HepG2 (cell line): Measurements from ENCODE around the gene CCDC197. TPM values are rescaled to one million over a fixed set of nuclear protein-coding genes. Genes with fewer than 3 reads are reported as not detected.

Experiments
- KAT7 ChIP-seq: IDR thresholded peaks from 2 replicates; pipeline ENCODE4 v1.6.1; 2018; ENCODE audit warnings: borderline replicate concordance, missing compliant biosample characterization
- KLF16 ChIP-seq, 2 experiments: sonication (generic) in 1 of 2; formaldehyde crosslinking in 1 of 2; IDR thresholded peaks; 2 replicates each; pipeline versions ENCODE4 v1.6.1 to v1.8.0; 2016 to 2023; ENCODE audit warnings: missing genetic modification reagents in 2 of 2, missing compliant biosample characterization in 1 of 2
- NR2C2 ChIP-seq: sonication (generic); formaldehyde crosslinking; IDR thresholded peaks from 2 replicates; pipeline ENCODE4 v1.4.0; 2020; ENCODE audit warnings: missing genetic modification reagents, mild to moderate bottlenecking, moderate library complexity, borderline replicate concordance
- SMAD1 ChIP-seq: sonication (generic); formaldehyde crosslinking; IDR thresholded peaks from 2 replicates; pipeline ENCODE4 v1.4.0; 2020; ENCODE audit warnings: missing genetic modification reagents, low read depth, mild to moderate bottlenecking, borderline replicate concordance
- SP2 ChIP-seq: sonication (generic); formaldehyde crosslinking; IDR thresholded peaks from 2 replicates; pipeline ENCODE4 v1.5.1; 2020; ENCODE audit warnings: mild to moderate bottlenecking, missing genetic modification reagents
- SP4 ChIP-seq: sonication (generic); formaldehyde crosslinking; IDR thresholded peaks from 2 replicates; pipeline ENCODE4 v1.8.1; 2023; ENCODE audit warnings: mild to moderate bottlenecking, missing genetic modification reagents
- XRCC5 ChIP-seq: fragments of 200-400 bp; formaldehyde crosslinking; optimal IDR thresholded peaks from 2 replicates; pipeline ENCODE3; 2017; ENCODE audit warnings: mild to moderate bottlenecking, low read length
- ZMYM3 ChIP-seq: sonication (generic); formaldehyde crosslinking; IDR thresholded peaks from 2 replicates; pipeline ENCODE4 v1.5.1; 2020; ENCODE audit warnings: mild to moderate bottlenecking, missing genetic modification reagents
- ZNF609 ChIP-seq: sonication (generic); formaldehyde crosslinking; IDR thresholded peaks from 2 replicates; pipeline ENCODE4 v1.4.0; 2020; ENCODE audit warnings: mild to moderate bottlenecking, missing genetic modification reagents, borderline replicate concordance
- ZNF713 ChIP-seq: sonication (generic); formaldehyde crosslinking; IDR thresholded peaks from 2 replicates; pipeline ENCODE4 v1.4.0; 2020; ENCODE audit warnings: mild to moderate bottlenecking, missing genetic modification reagents
- ZNF768 ChIP-seq: sonication (generic); formaldehyde crosslinking; IDR thresholded peaks from 2 replicates; pipeline ENCODE4 v1.4.0; 2020; ENCODE audit warnings: missing genetic modification reagents
- ZSCAN29 ChIP-seq: sonication (generic); formaldehyde crosslinking; conservative IDR thresholded peaks from 2 replicates; pipeline ENCODE4 v1.4.0; 2020; ENCODE audit warnings: mild to moderate bottlenecking, missing genetic modification reagents
- polyA plus RNA-seq, 8 experiments: library from polyadenylated mRNA; depleted of rRNA in 3 of 8; stranded (reverse) in 7 of 8; unstranded in 1 of 8; fragments of >200 nt; fragmentation: Illumina TruSeq in 4 of 8; extraction: Trizol in 4 of 8; gene quantifications; 2 replicates each; pipeline versions ENCODE4 v1.2.1 to v1.2.3, GENCODE V29; 2011 to 2016; ENCODE audit warnings: low read depth in 4 of 8, missing spikeins in 1 of 8, mixed read lengths in 1 of 8; ENCODE audit not compliant: insufficient read depth in 1 of 8
- total RNA-seq, 5 experiments: library from RNA; depleted of rRNA; stranded (reverse); fragments of >200 nt; fragmentation: Illumina TruSeq; extraction: Trizol; gene quantifications; 2 replicates each; pipeline ENCODE4 v1.2.3, GENCODE V29; 2016; ENCODE audit warnings: low read depth in 1 of 5
- TF ChIP-seq, protein P1 (sequence below): sonication (generic); formaldehyde crosslinking; IDR thresholded peaks from 2 replicates; pipeline ENCODE4 v1.4.0; 2020; ENCODE audit warnings: mild to moderate bottlenecking, low read depth, missing genetic modification reagents
- TF ChIP-seq, protein P2 (sequence below): sonication (generic); formaldehyde crosslinking; IDR thresholded peaks from 2 replicates; pipeline ENCODE4 v1.4.0; 2020; ENCODE audit warnings: missing genetic modification reagents

Gene CCDC197
- total and polyA plus RNA-seq, 2 of the 13 experiments (the other 11 are each of a cell fraction or from before 2014, with no cell fraction given): 0.11 to 0.13 TPM

DNA sequence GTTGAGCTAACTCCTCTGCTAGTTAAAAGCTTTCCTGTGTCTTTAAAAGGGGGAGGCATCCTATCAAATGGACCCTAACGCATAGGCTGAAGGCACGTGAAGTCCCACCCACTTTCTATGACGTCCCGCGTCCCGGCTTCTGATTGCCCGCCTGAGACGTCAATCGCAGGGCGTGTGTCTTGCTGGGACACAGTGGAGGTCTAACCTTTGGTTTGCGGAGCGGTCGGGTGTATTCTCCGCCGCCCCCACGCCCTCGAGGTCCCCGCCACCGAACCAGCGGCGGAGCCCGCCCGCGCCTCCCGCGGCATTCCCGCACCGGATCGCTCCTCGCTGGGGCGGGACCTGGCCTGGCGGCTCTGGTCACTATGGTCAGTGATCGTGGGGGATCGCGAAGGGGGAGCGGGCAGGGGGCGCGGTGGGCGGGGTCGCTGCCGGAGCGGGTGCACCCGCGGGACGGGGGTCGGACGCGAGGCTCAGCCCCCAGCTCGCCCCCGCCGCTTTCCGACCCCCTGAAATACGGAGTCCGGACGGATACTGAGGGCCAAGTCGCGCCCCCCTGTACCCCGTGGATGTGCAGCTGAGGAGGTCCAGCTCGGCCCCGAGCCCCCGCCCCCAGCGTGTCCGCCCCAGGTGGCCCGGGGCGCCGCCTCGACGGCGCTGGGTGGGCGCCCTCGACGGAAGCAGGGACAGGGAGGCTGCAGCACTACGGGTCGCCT is 29.2 kb downstream of the CCDC197 start, which contains the start of gene OTUB2 (continued):
- TF ChIP-seq, protein P1, sequence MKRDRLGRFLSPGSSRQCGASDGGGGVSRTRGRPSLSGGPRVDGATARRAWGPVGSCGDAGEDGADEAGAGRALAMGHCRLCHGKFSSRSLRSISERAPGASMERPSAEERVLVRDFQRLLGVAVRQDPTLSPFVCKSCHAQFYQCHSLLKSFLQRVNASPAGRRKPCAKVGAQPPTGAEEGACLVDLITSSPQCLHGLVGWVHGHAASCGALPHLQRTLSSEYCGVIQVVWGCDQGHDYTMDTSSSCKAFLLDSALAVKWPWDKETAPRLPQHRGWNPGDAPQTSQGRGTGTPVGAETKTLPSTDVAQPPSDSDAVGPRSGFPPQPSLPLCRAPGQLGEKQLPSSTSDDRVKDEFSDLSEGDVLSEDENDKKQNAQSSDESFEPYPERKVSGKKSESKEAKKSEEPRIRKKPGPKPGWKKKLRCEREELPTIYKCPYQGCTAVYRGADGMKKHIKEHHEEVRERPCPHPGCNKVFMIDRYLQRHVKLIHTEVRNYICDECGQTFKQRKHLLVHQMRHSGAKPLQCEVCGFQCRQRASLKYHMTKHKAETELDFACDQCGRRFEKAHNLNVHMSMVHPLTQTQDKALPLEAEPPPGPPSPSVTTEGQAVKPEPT (CRISPR knock-in tag): 0 out of 2 replicates have a peak, but pooled peaks have one; percentile 23
- TF ChIP-seq NR2C2: no peak
- TF ChIP-seq SP4 (CRISPR knock-in tag): peak; percentile 95
- TF ChIP-seq ZMYM3 (CRISPR knock-in tag): peak; percentile 71
- TF ChIP-seq KLF16 (CRISPR knock-in tag; IDR thresholded peaks at IDR 0.05): 0 out of 4 replicates have a peak, but pooled peaks of 1 of the 2 experiments have one; percentile 53
- peak; percentile 17; the same call in 1 of the 2 replicates for TF ChIP-seq ZNF609
- TF ChIP-seq, protein P2, sequence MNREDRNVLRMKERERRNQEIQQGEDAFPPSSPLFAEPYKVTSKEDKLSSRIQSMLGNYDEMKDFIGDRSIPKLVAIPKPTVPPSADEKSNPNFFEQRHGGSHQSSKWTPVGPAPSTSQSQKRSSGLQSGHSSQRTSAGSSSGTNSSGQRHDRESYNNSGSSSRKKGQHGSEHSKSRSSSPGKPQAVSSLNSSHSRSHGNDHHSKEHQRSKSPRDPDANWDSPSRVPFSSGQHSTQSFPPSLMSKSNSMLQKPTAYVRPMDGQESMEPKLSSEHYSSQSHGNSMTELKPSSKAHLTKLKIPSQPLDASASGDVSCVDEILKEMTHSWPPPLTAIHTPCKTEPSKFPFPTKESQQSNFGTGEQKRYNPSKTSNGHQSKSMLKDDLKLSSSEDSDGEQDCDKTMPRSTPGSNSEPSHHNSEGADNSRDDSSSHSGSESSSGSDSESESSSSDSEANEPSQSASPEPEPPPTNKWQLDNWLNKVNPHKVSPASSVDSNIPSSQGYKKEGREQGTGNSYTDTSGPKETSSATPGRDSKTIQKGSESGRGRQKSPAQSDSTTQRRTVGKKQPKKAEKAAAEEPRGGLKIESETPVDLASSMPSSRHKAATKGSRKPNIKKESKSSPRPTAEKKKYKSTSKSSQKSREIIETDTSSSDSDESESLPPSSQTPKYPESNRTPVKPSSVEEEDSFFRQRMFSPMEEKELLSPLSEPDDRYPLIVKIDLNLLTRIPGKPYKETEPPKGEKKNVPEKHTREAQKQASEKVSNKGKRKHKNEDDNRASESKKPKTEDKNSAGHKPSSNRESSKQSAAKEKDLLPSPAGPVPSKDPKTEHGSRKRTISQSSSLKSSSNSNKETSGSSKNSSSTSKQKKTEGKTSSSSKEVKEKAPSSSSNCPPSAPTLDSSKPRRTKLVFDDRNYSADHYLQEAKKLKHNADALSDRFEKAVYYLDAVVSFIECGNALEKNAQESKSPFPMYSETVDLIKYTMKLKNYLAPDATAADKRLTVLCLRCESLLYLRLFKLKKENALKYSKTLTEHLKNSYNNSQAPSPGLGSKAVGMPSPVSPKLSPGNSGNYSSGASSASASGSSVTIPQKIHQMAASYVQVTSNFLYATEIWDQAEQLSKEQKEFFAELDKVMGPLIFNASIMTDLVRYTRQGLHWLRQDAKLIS (CRISPR knock-in tag): 0 out of 2 replicates have a peak, but pooled peaks have one; percentile 35
- no peak for TF ChIP-seq ZNF713 (CRISPR knock-in tag)
- 0 out of 2 replicates have a peak, but pooled peaks have one; percentile 60 for TF ChIP-seq KAT7 (CRISPR knock-in tag)
- TF ChIP-seq XRCC5: peak; percentile 89
- 0 out of 2 replicates have a peak, but pooled peaks have one; percentile 50 for TF ChIP-seq SMAD1 (CRISPR knock-in tag)
- TF ChIP-seq SP2 (CRISPR knock-in tag): peak; percentile 99
- 0 out of 2 replicates have a peak, but pooled peaks have one; percentile 23 for TF ChIP-seq ZSCAN29 (CRISPR knock-in tag)
- TF ChIP-seq ZNF768 (CRISPR knock-in tag): peak; percentile 50; the same call in 1 of the 2 replicates
